Kidney (tissue), 22 donors: ENCODE results near the gene RPS6KB2. TPM values are rescaled to one million over a fixed set of nuclear protein-coding genes. Genes with fewer than 3 reads are reported as not detected.

Experiments
- DNase-seq, 5 donors: peaks; one replicate each; pipeline ENCODE4 v3.0.0-alpha.2; 2013 to 2020
- FAIRE-seq: peaks from 2 replicates; lab custom pipeline; 2012; peaks lifted over from hg19 to GRCh38; lab: Jason Lieb, UNC
- H3K27ac ChIP-seq, 2 donors: one replicate each; pipeline ENCODE4 v1.7.0; 2013; ENCODE audit warnings: low read depth in 2 of 2, low read length in 2 of 2, inconsistent platforms in 1 of 2
- H3K27me3 ChIP-seq: one replicate; pipeline ENCODE4 v1.7.1; 2013; ENCODE audit warnings: low read length, inconsistent platforms; ENCODE audit not compliant: control insufficient read depth, insufficient read depth
- H3K36me3 ChIP-seq, 3 donors: one replicate each; pipeline versions ENCODE4 v1.7.0 to v1.7.1; 2013; ENCODE audit warnings: low read length in 3 of 3, control low read depth in 1 of 3, inconsistent platforms in 1 of 3; ENCODE audit not compliant: insufficient read depth in 3 of 3, control insufficient read depth in 2 of 3
- H3K4me1 ChIP-seq, 3 donors: one replicate each; pipeline versions ENCODE4 v1.7.0 to v1.7.1; 2013; ENCODE audit warnings: low read length in 3 of 3, inconsistent platforms in 1 of 3, low read depth in 1 of 3; ENCODE audit not compliant: control insufficient read depth in 2 of 3, insufficient read depth in 2 of 3
- H3K4me3 ChIP-seq, 3 donors: one replicate each; pipeline versions ENCODE4 v1.7.0 to v1.8.1; 2013; ENCODE audit warnings: low read length in 3 of 3, control low read depth in 1 of 3, inconsistent platforms in 1 of 3
- H3K9ac ChIP-seq, 3 donors: one replicate each; pipeline versions ENCODE4 v1.7.0 to v1.7.1; 2013; ENCODE audit warnings: low read length in 3 of 3, control low read depth in 1 of 3, inconsistent platforms in 1 of 3
- H3K9me3 ChIP-seq, 3 donors: one replicate each; pipeline versions ENCODE4 v1.7.0 to v1.7.1; 2013; ENCODE audit warnings: low read length in 3 of 3, control low read depth in 1 of 3, inconsistent platforms in 1 of 3; ENCODE audit not compliant: control insufficient read depth in 2 of 3, insufficient read depth in 1 of 3
- CTCF ChIP-seq: IDR thresholded peaks from 3 replicates; pipeline ENCODE4 v1.5.1; 2012; ENCODE audit warnings: mild to moderate bottlenecking, moderate library complexity, borderline replicate concordance; ENCODE audit not compliant: insufficient read depth; ENCODE audit errors: extremely low read depth
- intact Hi-C: fragments of 100-400 bp; cut with DNase I; formaldehyde crosslinking; loops from one replicate; pipeline ENCODE4 v1.11.1; 2022
- long read RNA-seq, 10 donors: library from polyadenylated mRNA in 1 of 10; unstranded in 1 of 10; transcript quantifications; one replicate each; pipeline ENCODE4 v2.0.0 and lab custom pipeline, GENCODE V29; 2021 to 2026
- polyA plus RNA-seq: library from polyadenylated mRNA; stranded (reverse); fragments of 350-450 nt; fragmentation: Illumina TruSeq; extraction: RNeasy Lipid Tissue Mini Kit (QIAGEN cat#74804); gene quantifications from one replicate; pipeline ENCODE4 v1.2.3, GENCODE V29; 2014; ENCODE audit warnings: low read depth, low replicate concordance; ENCODE audit not compliant: insufficient read depth
- total RNA-seq: library from RNA; stranded (reverse); fragmentation: NEBNext Ultra II Directional; extraction: Animal tissue kit (Norgen Biotek cat#: 25700); gene quantifications from one replicate; pipeline ENCODE4 v1.2.1, GENCODE V29; 2021
- donor health status: control.
- donor health status: control.
- donor health status: control.
- donor health status: control.
- donor health status: control.
- donor health status: DM: yes; HTN: yes; CAD: no.
- donor health status: Normal renal cell carcinoma (clear cell type).

Gene RPS6KB2
- total RNA-seq (41.3 TPM), polyA plus RNA-seq (45.4 TPM)
- long read RNA-seq, donor 1, partial matches to known transcripts, result 0 of 4 reads
- long read RNA-seq, donor 1, other reads (novel, unspliced or antisense), result 0 of 4 reads
- long read RNA-seq, donor 2, transcript RPS6KB2-201 (15 exons, 1,733 nt), result major isoform, 6 of 8 reads
- long read RNA-seq, donor 2, partial matches to known transcripts, result 0 of 8 reads
- long read RNA-seq, donor 2, other reads (novel, unspliced or antisense), result 0 of 8 reads
- long read RNA-seq, donor 3, partial matches to known transcripts, result 9 of 13 reads
- long read RNA-seq, donor 3, other reads (novel, unspliced or antisense), result 0 of 13 reads
- long read RNA-seq, donor 4, partial matches to known transcripts, result 0 of 5 reads
- long read RNA-seq, donor 4, other reads (novel, unspliced or antisense), result 0 of 5 reads
- long read RNA-seq, donor 5, partial matches to known transcripts, result 0 of 2 reads
- long read RNA-seq, donor 5, other reads (novel, unspliced or antisense), result 0 of 2 reads
- long read RNA-seq, donor 6, partial matches to known transcripts, result 13 of 13 reads
- long read RNA-seq, donor 6, other reads (novel, unspliced or antisense), result 0 of 13 reads
- long read RNA-seq, donor 7, transcript RPS6KB2-201 (15 exons, 1,733 nt), result major isoform, 13 of 45 reads
- long read RNA-seq, donor 7, partial matches to known transcripts, result 8 of 45 reads
- long read RNA-seq, donor 7, other reads (novel, unspliced or antisense), result 24 of 45 reads
- long read RNA-seq, donor 8, partial matches to known transcripts, result 0 of 3 reads
- long read RNA-seq, donor 8, other reads (novel, unspliced or antisense), result 0 of 3 reads
- long read RNA-seq, donor 9, partial matches to known transcripts, result 8 of 10 reads
- long read RNA-seq, donor 9, other reads (novel, unspliced or antisense), result 0 of 10 reads
- long read RNA-seq, donor 10, transcript RPS6KB2-201 (15 exons, 1,733 nt), result major isoform, 5 of 15 reads
- long read RNA-seq, donor 10, partial matches to known transcripts, result 10 of 15 reads
- long read RNA-seq, donor 10, other reads (novel, unspliced or antisense), result 0 of 15 reads

DNA sequence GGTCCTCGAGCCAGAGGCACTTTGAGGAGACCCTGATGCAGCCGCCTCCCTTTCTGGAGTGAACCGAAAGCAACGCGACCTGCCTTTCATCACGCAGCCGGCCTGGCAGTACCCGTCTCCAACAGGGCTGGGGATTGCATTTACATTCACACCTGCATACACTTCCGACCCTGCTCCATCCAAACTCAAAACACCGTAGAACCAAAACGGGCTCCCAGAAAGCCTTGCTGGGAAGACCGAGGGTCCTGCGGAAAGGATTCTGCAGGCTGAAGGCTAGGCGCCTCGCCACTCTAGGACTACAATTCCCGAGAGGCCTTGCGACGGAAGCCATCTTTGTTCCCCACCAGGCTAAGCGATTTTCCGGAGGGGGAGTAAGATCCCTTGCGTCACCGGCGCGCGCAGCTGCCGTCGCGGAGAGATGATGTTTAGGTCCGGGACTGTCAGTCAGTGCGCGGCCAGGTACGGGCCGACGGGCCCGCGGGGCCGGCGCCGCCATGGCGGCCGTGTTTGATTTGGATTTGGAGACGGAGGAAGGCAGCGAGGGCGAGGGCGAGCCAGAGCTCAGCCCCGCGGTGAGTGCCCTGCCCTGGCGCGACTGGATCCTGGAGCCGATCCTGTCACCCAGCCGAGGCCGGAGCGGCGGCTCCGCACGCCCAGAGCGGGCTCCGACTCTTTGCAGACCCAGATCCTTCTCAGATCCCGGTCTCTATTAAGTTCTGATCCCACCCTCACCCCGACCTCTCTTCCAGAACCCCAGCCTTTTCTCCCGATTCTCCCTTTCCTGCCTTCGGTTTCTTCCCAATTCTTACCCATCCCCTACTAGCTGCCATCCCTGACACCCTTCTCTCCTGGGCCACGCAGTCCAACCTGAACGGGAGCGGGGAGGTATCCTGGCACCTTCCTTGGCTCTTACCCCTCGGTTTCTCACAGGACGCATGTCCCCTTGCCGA lies at the start of gene RPS6KB2:
Gene RPS6KB2, plus strand, starts transcription at position 443 of the 950 bp plus-strand sequence. Its CDS starts 52 bp downstream, at position 495.
- intact Hi-C loops, result no loop called here
- Histone ChIP-seq H3K4me3 (peak within 1 kb of the TSS; percentile 95 to 98 (median 97)), H3K9me3 (no peaks in the 10 kb centered on the region), H3K27ac (peak within 1 kb of the TSS; percentile 64 to 66), H3K36me3 (peaks cover 0 to 7% (median 3%) of the 10 kb centered on the region in 3 donors), H3K4me1 (peaks cover 0 to 7% (median 4%) of the 10 kb centered on the region in 3 donors), H3K27me3 (no peaks in the 10 kb centered on the region), H3K9ac (peak within 1 kb of the TSS; percentile 92 to 95 (median 94))
- FAIRE-seq, result no peak
- peak; percentile 1 for TF ChIP-seq CTCF
- peak; percentile 99 for DNase-seq

DNA sequence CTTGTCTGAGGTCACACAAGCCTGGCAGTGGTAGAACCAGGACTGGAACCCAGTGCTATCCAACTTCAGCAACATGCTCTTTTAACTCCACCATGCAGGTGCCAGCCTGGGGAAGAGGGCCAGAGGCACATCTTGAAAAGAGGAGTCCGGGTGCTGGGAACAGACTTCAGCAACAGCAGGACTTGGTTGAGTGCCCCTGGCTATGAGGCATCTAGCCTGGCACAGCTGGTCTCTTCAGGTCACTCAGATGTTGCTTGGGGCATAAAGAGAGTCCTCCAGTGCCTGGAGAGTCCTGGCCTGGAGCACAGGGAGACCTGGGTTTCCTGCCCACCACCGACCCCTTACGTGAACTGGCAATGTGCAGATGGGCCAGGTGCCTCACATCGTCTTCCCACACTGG lies 49.8 kb upstream of the RPS6KB2 start:
- FAIRE-seq (no peak), DNase-seq (no peak)
- H3K36me3 ChIP-seq, result no peaks in the 10 kb centered on the region
- H3K9me3 ChIP-seq, result no peaks in the 10 kb centered on the region
- H3K27ac ChIP-seq, result no peak overlapping the region
- no peaks in the 10 kb centered on the region for H3K27me3 ChIP-seq
- intact Hi-C loops, result no loop called here
- H3K4me1 ChIP-seq, result peaks cover 0 to 21% (median 8%) of the 10 kb centered on the region in 3 donors
- TF ChIP-seq CTCF, result no peak
- no peak overlapping the region for H3K4me3 ChIP-seq
- no peak overlapping the region for H3K9ac ChIP-seq
